NCI-H1048 (cell line): ENCODE data around the gene SRSF11.

Experiments used
- DNase-seq: peaks from one replicate; lab custom pipeline; 2025; lab: John Stamatoyannopoulos, UW

Gene SRSF11

DNA sequence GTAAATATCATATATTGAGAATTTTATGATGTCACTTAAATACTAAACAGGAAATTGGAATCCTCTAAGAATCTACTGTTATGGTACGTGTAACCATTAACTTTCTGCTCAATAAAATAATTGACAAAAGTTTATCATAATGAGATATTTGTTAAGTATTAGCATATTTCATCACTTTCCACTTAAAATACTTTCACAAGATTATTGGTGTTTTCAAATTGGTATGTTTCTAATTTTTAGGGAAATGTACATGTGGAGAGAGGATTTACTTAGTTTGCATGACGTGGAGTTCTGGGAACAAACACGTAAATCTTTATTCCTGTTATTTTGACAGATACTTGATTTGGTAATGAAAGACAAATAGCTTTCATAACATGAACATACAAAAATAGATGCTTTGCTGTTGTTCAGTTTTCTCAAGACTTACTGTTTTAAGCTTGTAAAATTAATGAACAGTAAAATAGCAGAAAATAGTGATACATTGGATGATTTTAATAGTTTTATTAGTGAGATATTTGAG lies 1.6 kb downstream of the SRSF11 start:
- no peak for DNase-seq

DNA sequence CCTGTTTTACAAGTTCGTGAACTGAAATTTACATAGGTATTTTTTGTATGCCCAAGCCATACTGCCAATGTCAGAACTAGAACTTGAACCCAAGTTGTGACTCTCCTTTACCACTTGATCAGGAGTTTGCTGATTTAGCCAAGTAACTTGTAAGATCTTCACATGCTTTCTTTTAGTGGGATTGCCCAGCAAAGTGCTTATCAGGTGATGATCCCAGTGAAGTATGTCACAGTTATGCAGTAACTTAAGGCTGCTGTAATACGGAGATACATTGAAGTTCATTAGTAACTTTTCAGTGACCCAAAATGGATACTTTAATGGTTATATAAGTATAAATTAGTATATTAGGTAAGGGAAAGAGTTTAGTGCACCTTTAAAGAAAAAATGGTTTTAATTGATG lies 3.8 kb downstream of the SRSF11 start:
- DNase-seq, result no peak

DNA sequence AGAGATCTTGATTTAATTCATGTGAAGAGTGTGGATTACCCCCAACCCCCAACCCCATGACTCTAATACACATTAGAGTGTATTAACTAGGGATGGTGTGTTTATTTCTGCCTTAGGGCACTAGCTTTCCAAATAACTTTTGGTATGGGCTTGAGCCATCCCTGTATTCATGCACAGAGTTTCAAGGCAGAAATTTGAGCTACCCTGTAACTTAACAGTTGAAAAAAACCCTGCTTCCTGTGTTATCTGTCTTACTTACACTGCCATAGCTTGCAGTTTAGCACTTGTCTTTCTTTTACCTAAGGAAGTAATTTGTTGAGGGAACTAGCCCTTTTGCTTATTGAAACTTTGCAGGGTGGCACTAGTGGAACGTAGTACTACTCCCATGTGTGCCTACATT lies 6.3 kb downstream of the SRSF11 start:
- no peak for DNase-seq

DNA sequence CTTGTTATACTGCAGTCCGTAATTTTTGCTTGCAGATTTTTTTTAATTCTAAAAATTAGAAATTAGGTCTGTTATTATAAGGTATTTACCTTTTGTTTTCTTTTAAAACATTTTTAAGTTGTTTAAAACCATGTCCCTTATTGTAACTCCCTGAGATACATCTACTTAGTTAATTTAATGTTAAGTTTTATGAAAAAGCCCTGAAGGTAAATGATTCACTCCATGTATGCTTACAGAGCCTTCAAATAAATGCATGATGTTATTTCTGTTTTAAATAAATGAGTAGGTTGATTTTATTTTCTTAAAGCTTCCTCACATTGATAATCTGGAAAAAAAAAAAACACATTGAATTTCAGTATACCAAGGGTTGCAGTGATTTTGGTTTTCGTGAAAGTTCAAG lies 7.5 kb downstream of the SRSF11 start:
- no peak for DNase-seq

DNA sequence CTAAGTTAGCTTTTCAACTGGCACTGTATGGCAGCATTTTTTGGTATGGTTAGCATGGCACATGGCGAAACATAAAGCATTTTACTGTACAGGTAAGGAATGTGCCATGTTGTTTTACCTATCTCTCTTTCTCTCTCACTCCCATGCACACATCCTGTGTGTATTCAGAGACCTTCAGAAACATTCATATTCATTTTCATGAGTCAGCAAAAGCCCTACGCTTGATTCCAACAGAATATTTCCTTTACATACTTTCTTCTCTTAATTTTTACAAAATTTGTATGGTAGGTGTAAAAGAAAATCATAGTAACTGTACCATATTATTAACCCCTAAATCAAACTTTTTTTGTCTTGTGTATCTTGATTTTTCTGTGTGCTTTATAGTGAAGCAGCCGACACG lies 10.3 kb downstream of the SRSF11 start:
- no peak for DNase-seq

DNA sequence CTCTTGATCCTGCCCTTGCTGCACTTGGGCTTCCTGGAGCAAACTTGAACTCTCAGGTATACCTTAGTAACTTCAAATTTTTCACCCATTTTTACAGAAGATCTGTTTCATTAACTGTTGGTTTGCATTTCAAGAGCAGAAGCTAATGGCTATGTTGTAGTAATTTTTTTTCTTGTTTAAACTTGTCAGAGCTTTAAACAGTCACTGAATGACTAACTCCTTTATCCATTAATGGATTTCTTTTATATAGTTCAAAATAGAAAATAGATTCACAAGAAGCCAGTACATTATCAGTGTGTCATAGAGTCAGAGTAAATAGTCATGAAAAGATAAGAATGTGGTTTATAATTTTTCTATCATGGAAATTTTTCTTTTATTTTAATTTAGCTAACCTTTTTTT lies 13.6 kb downstream of the SRSF11 start:
- no peak for DNase-seq

DNA sequence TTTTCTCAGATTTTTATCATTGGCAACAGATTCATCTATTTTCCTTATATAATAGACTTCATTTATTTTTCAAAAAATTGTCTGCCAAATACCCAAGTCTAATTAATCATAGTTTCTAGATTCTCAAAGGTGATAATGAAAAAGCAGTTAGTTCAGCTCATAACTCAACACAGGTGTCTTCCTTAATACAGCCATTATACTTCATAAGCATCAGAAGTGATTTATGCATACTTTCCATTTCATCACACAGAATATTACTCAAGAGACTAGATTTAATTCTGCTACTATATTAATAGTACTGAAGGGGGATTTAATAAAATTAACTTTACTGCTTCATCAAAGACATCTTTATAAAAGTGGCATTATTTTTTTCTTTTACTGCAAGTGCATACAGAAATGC lies 18.8 kb downstream of the SRSF11 start:
- no peak for DNase-seq

DNA sequence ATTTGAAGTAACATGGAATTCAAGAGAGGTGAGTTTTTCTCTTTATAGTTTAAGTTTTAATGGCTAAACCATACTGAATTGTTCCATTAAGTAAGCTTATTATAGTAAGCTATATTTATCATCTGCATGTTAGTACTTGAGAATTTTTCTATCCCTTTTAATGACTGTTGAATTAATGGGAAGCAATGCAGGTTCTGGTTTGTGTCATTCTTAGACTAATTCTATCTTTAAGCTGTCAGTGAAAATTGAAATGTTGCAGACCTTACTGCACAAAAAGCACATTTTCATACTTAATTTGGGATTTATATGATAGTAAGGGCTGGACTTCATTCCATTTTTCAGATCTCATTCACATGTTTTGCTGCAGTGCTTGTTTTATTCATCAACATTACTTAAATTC lies 25.9 kb downstream of the SRSF11 start:
- no peak for DNase-seq

DNA sequence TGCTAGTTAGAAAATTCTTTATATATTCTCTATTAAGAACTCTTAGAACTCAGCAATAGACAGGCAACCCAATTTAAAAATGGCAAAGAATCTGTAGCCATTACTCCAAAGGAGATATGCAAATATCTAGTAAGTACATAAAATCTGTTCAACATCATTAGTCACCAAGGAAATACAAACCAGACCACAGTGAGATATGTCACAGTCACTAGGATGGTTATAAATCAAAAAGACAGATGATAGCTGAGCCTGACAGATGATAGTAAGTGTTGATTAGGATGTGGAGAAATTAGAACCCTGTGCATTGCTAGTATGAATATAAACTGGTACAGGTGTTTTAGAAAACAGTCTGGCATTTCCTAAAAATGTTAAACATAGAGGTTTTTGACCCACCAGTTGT lies 26.6 kb downstream of the SRSF11 start:
- DNase-seq, result no peak

DNA sequence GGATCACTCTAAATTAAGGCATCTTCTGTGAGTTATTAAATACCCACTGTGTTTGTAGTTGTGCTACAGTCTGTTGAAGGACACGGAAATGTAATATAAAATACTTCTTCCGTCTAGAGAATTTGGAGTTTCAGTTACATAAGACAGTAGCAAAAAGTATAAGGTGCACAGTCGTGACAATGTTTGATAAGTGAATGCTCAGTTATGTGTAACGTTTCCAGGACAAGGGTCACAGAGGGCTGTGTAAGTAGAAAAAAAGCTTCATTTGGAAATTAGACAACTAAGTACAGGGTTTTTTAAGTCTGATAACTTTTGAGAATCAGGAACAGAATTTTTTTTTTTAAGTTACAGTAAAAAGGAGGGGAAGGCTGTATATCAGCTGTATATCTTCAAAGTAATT lies 27.5 kb downstream of the SRSF11 start:
- no peak for DNase-seq

DNA sequence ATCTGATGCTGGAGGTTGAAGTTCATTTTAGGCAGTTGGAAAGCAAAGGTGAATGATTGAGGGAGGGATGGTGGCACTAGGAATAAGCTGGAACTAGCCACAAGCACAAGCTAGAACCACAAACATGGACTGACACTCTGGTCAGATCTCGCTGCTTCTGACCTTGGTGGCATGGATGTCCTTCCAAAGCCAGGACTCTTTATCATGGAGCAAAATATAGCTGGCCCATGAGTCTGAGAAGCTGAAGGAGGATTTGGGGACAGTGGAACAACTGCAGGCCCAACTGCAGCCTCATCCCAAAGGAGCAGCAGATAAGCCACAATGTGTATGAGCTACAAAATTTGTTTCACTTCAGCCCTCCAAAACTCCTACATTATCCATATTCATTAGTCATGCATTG lies 35.5 kb downstream of the SRSF11 start:
- no peak for DNase-seq

DNA sequence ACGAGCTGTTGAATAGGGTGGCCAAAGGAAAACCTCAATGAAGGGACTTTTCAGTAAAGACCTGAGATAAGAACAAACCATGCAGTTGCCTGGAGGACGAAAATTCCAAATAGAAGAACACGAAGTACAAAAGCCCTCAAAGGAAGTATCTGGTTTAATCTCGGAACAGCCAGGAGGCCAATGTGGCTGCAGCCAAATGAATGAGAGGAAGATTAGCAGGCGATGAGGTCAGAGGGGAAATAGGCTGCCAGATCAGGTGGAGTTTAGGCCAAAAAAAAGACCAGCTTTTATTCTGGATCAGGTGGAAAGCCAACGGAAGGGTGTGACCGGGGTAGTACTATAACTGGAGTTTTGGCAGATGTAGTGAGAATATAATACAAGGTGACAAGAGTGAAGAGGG lies 43.7 kb downstream of the SRSF11 start:
- DNase-seq, result no peak

DNA sequence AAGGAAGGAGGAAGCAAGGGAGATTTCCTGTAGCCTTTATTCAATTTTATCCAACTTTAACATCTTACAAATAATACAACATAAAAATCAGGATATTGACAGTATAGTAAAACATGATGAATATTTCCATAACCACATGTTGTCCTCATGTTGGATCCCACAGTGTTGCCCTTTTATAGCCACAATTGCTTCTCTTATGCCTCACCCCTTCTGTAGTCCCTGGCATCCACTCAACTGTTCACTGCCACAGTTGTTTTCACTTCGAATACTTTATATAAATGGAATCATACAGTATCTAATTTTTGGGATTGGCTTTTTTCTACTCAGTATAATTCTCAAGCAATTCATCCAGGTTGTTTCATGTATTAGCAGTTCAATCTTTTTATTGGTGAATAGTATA lies 44.8 kb downstream of the SRSF11 start:
- DNase-seq, result no peak

DNA sequence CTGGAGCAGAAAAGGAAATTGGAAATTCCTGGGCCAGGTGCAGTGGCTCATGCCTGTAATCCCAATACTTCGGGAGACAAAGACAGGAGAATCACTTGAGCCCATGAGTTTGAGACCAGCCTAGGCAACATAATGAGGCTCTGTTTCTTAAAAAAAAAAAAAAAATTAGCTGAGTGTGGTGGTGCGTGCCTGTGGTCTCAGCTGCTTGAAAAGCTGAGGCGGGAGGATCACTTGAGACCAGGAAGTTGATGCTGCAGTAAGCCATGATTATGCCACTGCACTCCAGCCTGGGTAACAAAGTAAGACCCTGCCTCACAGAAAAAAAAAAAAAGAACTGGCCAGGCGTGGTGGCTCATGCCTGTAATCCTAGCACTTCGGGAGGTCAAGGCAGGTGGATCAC lies 56.7 kb downstream of the SRSF11 start:
- no peak for DNase-seq

DNA sequence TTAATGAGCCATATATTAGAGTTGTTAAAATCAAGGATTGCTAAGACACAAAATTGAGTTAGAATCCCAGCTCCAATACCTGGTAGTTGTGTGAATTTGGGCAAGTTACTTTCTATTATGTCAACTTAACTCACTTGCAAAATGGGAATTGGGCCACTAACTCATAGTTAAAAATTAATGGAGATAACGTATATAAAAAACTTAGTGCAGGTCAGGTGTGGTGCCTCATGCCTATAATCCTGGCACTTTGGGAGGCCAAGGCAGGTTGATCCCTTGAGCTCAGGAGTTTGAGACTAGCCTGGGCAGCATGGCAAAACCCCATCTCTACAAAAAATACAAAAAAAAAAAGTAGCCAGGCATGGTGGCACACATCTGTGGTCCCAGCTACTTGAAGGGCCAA lies 57.5 kb downstream of the SRSF11 start:
- no peak for DNase-seq

DNA sequence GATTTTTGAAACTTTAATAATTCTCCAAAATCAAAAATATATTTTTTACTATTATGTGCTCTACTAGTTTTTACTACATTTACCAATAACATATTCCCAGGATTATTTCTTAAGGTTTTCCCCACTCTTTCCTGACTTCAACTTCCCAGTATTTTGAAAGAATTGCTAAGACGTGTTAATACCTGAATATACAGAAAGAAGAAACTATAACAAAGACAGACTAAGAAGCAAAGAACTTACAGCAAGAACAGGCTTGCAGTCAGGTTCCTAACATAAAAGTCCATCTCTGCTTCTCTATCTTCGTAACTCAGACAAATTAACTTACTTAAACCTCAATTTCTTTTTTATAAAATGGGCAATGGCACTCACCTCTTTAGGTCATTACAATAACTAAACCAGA lies 63.2 kb downstream of the SRSF11 start:
- DNase-seq, result no peak

DNA sequence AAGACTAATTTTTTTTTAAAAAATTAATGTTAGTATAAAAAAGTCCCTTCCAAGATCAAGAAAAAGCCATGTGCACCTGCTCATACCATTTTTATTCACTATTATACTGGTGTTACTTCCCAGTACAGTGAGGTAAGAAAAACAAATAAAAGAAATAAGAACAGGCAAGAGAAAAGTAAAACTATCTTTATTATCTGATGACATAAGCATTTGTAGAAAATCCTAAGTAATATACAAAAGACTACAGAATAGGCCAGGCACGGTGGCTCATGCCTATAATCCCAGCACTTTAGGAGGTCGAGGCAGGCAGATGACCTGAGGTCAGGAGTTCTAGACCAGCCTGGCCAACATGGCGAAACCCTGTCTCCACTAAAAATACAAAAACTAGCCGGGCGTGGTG lies 65.3 kb downstream of the SRSF11 start:
- no peak for DNase-seq

DNA sequence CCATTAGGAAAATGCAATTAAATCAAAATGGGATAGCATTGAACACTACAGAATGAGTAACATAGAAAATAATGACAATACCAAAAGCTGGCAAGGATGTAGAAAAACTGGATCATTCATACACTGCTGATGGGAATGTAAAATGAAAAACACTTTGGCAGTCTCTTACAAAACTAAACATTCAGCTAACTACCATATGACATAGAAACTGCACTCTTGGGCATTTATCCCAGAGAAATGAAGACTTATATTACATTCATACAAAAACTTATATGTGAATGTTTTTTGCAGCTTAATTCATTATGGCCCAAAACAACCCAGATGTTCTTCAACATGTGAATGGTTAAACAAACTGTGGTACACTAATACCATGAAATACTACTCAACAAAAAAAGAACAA lies 67.0 kb downstream of the SRSF11 start:
- DNase-seq, result no peak

DNA sequence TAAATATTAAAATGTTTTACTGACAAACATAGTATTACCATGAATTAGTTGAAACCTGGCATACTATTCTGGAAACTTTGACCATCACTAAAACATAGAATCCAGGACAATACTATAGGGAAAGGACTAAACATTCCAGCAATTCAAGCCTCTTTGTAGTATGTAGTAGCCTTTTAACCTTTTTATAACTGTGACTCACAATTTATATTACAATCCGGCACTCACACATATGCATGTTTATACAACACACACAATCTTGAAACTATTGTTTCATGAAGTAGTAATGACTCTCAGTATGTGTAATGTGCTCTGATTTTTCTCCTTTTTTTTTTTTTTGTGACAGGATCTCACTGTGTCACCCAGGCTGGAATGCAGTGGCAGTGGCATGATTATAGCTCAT lies 69.0 kb downstream of the SRSF11 start:
- DNase-seq, result no peak

DNA sequence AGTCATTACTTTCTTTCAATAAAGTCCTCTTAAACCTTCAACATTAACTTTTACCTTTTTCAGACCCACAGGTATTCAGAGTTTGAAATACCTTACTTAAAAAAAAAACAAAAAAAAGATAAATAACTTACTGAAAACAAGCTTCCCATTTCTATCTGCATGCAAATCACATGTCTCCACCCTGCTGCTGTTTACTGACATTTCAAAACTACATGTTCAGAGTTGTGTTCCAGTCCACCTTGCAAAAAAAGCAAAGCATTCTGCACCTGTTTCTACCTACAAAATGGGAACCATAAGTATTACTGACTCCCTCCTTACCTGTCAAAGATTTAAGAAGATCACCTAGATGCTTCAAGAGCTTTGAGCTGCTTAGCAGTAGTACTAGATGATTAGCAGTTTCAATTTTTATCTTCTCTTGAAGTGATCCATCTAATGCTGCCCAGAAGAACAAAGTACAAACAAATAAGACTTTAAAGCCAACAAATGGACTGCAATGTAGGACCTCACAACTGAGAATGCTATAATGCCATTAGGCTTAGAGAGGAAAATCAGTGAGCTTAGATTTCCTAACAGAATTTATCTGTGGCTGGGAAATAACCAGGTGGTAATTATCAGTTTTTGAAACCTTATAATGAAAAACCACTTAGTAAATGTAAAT lies 72.1 kb downstream of the SRSF11 start:
- DNase-seq, result no peak

DNA sequence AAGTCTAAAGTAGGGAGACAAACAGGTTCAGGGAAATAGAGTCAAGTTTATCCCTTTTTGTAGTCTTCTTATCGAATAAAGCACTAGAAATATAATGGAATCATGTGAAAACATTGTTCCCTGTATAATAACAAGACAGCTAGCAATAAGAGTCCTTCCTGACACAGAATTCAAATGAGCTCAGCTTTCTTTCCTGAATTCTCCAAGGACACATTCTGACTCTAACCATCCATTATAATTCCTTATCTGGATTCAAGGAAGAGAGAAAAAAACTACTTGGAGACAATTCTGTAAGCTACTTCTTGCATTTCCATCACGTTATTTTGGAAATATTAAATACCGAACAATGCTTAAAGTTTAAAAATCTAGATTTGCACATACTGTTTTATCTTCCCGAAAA lies 74.6 kb downstream of the SRSF11 start:
- DNase-seq, result no peak

DNA sequence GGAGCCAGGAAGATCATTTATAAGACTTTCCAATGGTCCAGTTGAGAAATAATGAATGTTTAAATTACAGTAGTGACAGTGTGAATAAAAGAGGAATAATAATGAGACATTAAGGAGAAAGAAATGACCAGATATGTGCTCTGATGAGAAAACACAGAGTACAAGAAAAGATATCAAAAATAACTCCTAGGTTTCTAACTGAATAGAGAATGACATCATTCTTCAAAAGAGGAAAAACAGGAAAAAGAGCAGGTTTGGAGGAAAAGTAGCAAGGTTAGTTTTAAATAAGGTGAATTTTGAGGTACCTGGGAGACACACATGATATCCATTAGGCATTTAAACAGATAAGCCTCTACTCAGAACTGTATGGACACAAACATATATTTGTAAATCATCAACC lies 78.3 kb downstream of the SRSF11 start:
- DNase-seq, result no peak
